Osteocyte (in vitro differentiated cells): Measurements from ENCODE around the gene MUC4. TPM values are rescaled to one million over a fixed set of nuclear protein-coding genes. Genes with fewer than 3 reads are reported as not detected.

Experiments
- DNase-seq: peaks from one replicate; pipeline ENCODE4 v3.0.0; 2021; ENCODE audit warnings: mixed read lengths; ENCODE audit not compliant: unreplicated experiment; ENCODE audit errors: extremely low spot score
- H3K27ac Mint-ChIP-seq: one replicate; pipeline ENCODE4 v1.8.0; 2021; ENCODE audit warnings: mild to moderate bottlenecking, mixed read lengths; ENCODE audit not compliant: unreplicated experiment
- H3K27me3 Mint-ChIP-seq: one replicate; pipeline ENCODE4 v1.8.0; 2021; ENCODE audit warnings: mixed read lengths; ENCODE audit not compliant: unreplicated experiment
- H3K36me3 Mint-ChIP-seq: one replicate; pipeline ENCODE4 v1.8.0; 2021; ENCODE audit warnings: mixed read lengths; ENCODE audit not compliant: unreplicated experiment
- H3K4me1 Mint-ChIP-seq: one replicate; pipeline ENCODE4 v1.8.0; 2021; ENCODE audit warnings: mixed read lengths; ENCODE audit not compliant: unreplicated experiment
- H3K4me3 Mint-ChIP-seq: one replicate; pipeline ENCODE4 v1.8.0; 2021; ENCODE audit warnings: mild to moderate bottlenecking, moderate library complexity, mixed read lengths; ENCODE audit not compliant: unreplicated experiment
- H3K9me3 Mint-ChIP-seq: one replicate; pipeline ENCODE4 v1.8.0; 2021; ENCODE audit warnings: mixed read lengths; ENCODE audit not compliant: unreplicated experiment
- CTCF ChIP-seq: fragments of 200-600 bp; sonication (generic); IDR thresholded peaks from 2 replicates; pipeline ENCODE4 v1.5.0; 2021; ENCODE audit warnings: antibody characterized with exemption, mild to moderate bottlenecking, moderate library complexity
- total RNA-seq: library from RNA; stranded (reverse); gene quantifications from 2 replicates; pipeline ENCODE4 v1.2.1, GENCODE V29; 2021

The MUC4 gene
- total RNA-seq, 1 donor from 2014 or later: not detected

GRCh38 chr3:195757827-195758226 is 53.9 kb downstream of the MUC4 start:
- Mint-ChIP-seq H3K27me3 (peaks cover 28% of the 10 kb centered on the region), H3K27ac (no peak overlapping the region), H3K36me3 (no peaks in the 10 kb centered on the region), H3K4me3 (no peak overlapping the region), H3K9me3 (no peaks in the 10 kb centered on the region), H3K4me1 (peaks cover 2% of the 10 kb centered on the region)
- TF ChIP-seq CTCF: no peak
- no peak for DNase-seq

- Mint-ChIP-seq H3K27ac (no peak overlapping the region), H3K27me3 (peaks cover 28% of the 10 kb centered on the region), H3K4me3 (no peak overlapping the region), H3K4me1 (peaks cover 2% of the 10 kb centered on the region), H3K36me3 (no peaks in the 10 kb centered on the region), H3K9me3 (no peaks in the 10 kb centered on the region)
- no peak for TF ChIP-seq CTCF
- no peak for DNase-seq
Observed at GRCh38 chr3:195757438-195757770, 54.3 kb downstream of the MUC4 start.

- Mint-ChIP-seq H3K27ac (no peak overlapping the region), H3K27me3 (peaks cover 28% of the 10 kb centered on the region), H3K36me3 (no peaks in the 10 kb centered on the region), H3K9me3 (no peaks in the 10 kb centered on the region), H3K4me1 (peaks cover 2% of the 10 kb centered on the region), H3K4me3 (no peak overlapping the region)
- TF ChIP-seq CTCF: no peak
- DNase-seq: no peak
Observed at GRCh38 chr3:195755791-195756676, 55.7 kb downstream of the MUC4 start.

GRCh38 chr3:195755391-195755790 is 56.3 kb downstream of the MUC4 start:
- Mint-ChIP-seq H3K27ac (no peak overlapping the region), H3K9me3 (no peaks in the 10 kb centered on the region), H3K4me1 (peaks cover 2% of the 10 kb centered on the region), H3K36me3 (no peaks in the 10 kb centered on the region), H3K27me3 (peaks cover 28% of the 10 kb centered on the region), H3K4me3 (no peak overlapping the region)
- no peak for TF ChIP-seq CTCF
- DNase-seq: no peak

GRCh38 chr3:195754906-195755305 is 56.8 kb downstream of the MUC4 start:
- Mint-ChIP-seq H3K4me1 (peaks cover 2% of the 10 kb centered on the region), H3K9me3 (no peaks in the 10 kb centered on the region), H3K27ac (no peak overlapping the region), H3K36me3 (no peaks in the 10 kb centered on the region), H3K4me3 (no peak overlapping the region), H3K27me3 (peaks cover 24% of the 10 kb centered on the region)
- no peak for TF ChIP-seq CTCF
- no peak for DNase-seq
